Neural progenitor cell (in vitro differentiated cells): Measurements from ENCODE around the gene RPS6KA1. TPM values are rescaled to one million over a fixed set of nuclear protein-coding genes. Genes with fewer than 3 reads are reported as not detected.

Experiments
- DNase-seq: peaks from one replicate; pipeline ENCODE4 v3.0.0-alpha.2; 2016; ENCODE audit warnings: low spot score
- H2AFZ ChIP-seq: fragments of 200-600 bp; sonication (generic); replicated peaks from 2 replicates; pipeline ENCODE4 v1.6.1; 2016; ENCODE audit warnings: antibody characterized with exemption
- H3F3A ChIP-seq: fragments of 200-600 bp; sonication (generic); 2 replicates; pipeline ENCODE4 v1.6.1; 2016; ENCODE audit warnings: antibody characterized with exemption, low read depth
- H3K27ac ChIP-seq: fragments of 200-600 bp; sonication (generic); 2 replicates; pipeline ENCODE4 v1.5.1; 2016; ENCODE audit warnings: mild to moderate bottlenecking
- H3K27me3 ChIP-seq: fragments of 200-600 bp; sonication (generic); 2 replicates; pipeline ENCODE4 v1.6.1; 2016; ENCODE audit warnings: mild to moderate bottlenecking, moderate library complexity
- H3K36me3 ChIP-seq: fragments of 200-600 bp; sonication (generic); 2 replicates; pipeline ENCODE4 v1.5.1; 2016
- H3K4me1 ChIP-seq: fragments of 200-600 bp; sonication (generic); 2 replicates; pipeline ENCODE4 v1.6.1; 2016; ENCODE audit warnings: mixed run types
- H3K4me2 ChIP-seq: fragments of 200-600 bp; sonication (generic); 2 replicates; pipeline ENCODE4 v1.6.1; 2016
- H3K4me3 ChIP-seq: fragments of 200-600 bp; sonication (generic); 2 replicates; pipeline ENCODE4 v1.5.1; 2016
- H3K79me2 ChIP-seq: fragments of 200-600 bp; sonication (generic); 2 replicates; pipeline ENCODE4 v1.6.1; 2016; ENCODE audit warnings: low read depth
- H3K9ac ChIP-seq: fragments of 200-600 bp; sonication (generic); 2 replicates; pipeline ENCODE4 v1.6.1; 2016
- H3K9me3 ChIP-seq: fragments of 200-600 bp; sonication (generic); 2 replicates; pipeline ENCODE4 v1.5.1; 2016; ENCODE audit warnings: low read depth
- H4K20me1 ChIP-seq: fragments of 200-600 bp; sonication (generic); 2 replicates; pipeline ENCODE4 v1.6.1; 2016; ENCODE audit warnings: low read depth
- H3K27ac Mint-ChIP-seq: 3 replicates; pipeline ENCODE4 v1.8.0; 2021; ENCODE audit warnings: mixed read lengths
- H3K27me3 Mint-ChIP-seq: 2 replicates; pipeline ENCODE4 v1.8.0; 2022; ENCODE audit warnings: low read depth, mild to moderate bottlenecking, inconsistent platforms, moderate library complexity, mixed read lengths; ENCODE audit not compliant: insufficient read depth
- H3K36me3 Mint-ChIP-seq: 3 replicates; pipeline ENCODE4 v1.8.0; 2021; ENCODE audit warnings: mixed read lengths
- H3K4me1 Mint-ChIP-seq: 3 replicates; pipeline ENCODE4 v1.8.0; 2021; ENCODE audit warnings: mixed read lengths
- H3K4me3 Mint-ChIP-seq: 3 replicates; pipeline ENCODE4 v1.8.0; 2021; ENCODE audit warnings: mild to moderate bottlenecking, moderate library complexity, mixed read lengths
- H3K9me3 Mint-ChIP-seq: 3 replicates; pipeline ENCODE4 v1.8.0; 2020; ENCODE audit warnings: mixed read lengths
- CTCF ChIP-seq: fragments of 200-600 bp; sonication (generic); IDR thresholded peaks from 2 replicates; pipeline ENCODE4 v1.5.1; 2017; ENCODE audit warnings: antibody characterized with exemption, mild to moderate bottlenecking
- EZH2 ChIP-seq: fragments of 200-600 bp; sonication (generic); IDR thresholded peaks from 2 replicates; pipeline ENCODE4 v1.6.1; 2017; ENCODE audit warnings: antibody characterized with exemption, mild to moderate bottlenecking, moderate library complexity
- EZH2phosphoT487 ChIP-seq: fragments of 200-600 bp; sonication (generic); IDR thresholded peaks from 2 replicates; pipeline ENCODE4 v1.6.1; 2017; ENCODE audit warnings: antibody characterized with exemption
- total RNA-seq: library from RNA; depleted of rRNA; stranded (reverse); fragments of >200 nt; gene quantifications from 2 replicates; pipeline ENCODE4 v1.2.3, GENCODE V29; 2015; ENCODE audit warnings: low replicate concordance

Gene RPS6KA1
- total RNA-seq, 1 donor from 2014 or later, result 18.7 TPM

GRCh38 chr1:26490155-26490554 is 39.4 kb upstream of the RPS6KA1 start:
- Histone ChIP-seq H3K4me3 (no peak overlapping the region), H3K27ac (no peak overlapping the region), H4K20me1 (no peaks in the 10 kb centered on the region), H3K4me1 (peaks cover 2% of the 10 kb centered on the region), H3F3A (peaks cover 5% of the 10 kb centered on the region), H3K27me3 (no peaks in the 10 kb centered on the region), H3K4me2 (no peak overlapping the region), H3K9ac (no peak overlapping the region), H3K36me3 (no peaks in the 10 kb centered on the region), H2AFZ (no peak overlapping the region), H3K9me3 (no peaks in the 10 kb centered on the region), H3K79me2 (no peaks in the 10 kb centered on the region)
- DNase-seq, result no peak
- Mint-ChIP-seq H3K4me3 (no peak overlapping the region), H3K36me3 (no peaks in the 10 kb centered on the region), H3K4me1 (peaks cover 3% of the 10 kb centered on the region), H3K27me3 (peaks cover 5% of the 10 kb centered on the region), H3K9me3 (no peaks in the 10 kb centered on the region), H3K27ac (no peak overlapping the region)
- TF ChIP-seq EZH2phosphoT487 (no peak), EZH2 (no peak), CTCF (no peak)

DNA sequence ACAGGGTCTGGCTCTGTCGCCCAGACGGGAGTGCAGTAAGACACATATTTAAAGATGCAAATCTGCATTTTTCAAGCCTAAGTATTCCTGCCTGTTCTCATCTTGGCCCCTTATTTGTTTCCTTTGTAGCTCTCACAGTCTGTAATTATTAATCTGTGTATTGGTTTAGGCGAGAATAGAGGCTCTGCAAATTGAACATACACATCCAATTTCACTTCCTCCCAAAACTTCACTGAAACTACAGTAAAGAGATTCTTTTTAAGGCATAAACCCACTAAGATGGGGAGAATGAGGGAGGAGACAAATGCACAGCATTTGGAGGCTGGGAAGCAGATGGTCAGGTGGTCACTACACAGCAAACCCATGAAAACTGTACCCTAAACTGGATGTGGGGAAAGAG is 36.3 kb upstream of the RPS6KA1 start:
- Histone ChIP-seq H3K9me3 (no peaks in the 10 kb centered on the region), H3K9ac (no peak overlapping the region), H3K36me3 (no peaks in the 10 kb centered on the region), H3F3A (peaks cover 5% of the 10 kb centered on the region), H3K27me3 (no peaks in the 10 kb centered on the region), H4K20me1 (no peaks in the 10 kb centered on the region), H3K4me2 (no peak overlapping the region), H3K79me2 (no peaks in the 10 kb centered on the region), H3K4me3 (no peak overlapping the region), H3K27ac (no peak overlapping the region), H2AFZ (no peak overlapping the region), H3K4me1 (peaks cover 2% of the 10 kb centered on the region)
- H3K4me1 Mint-ChIP-seq, result peaks cover 8% of the 10 kb centered on the region
- no peaks in the 10 kb centered on the region for H3K9me3 Mint-ChIP-seq
- TF ChIP-seq CTCF, result no peak
- no peak for TF ChIP-seq EZH2phosphoT487
- H3K27ac Mint-ChIP-seq, result no peak overlapping the region
- no peak for DNase-seq
- H3K4me3 Mint-ChIP-seq, result no peak overlapping the region
- no peaks in the 10 kb centered on the region for H3K36me3 Mint-ChIP-seq
- H3K27me3 Mint-ChIP-seq, result peaks cover 13% of the 10 kb centered on the region

- H3K4me3 ChIP-seq, result no peak overlapping the region
- H4K20me1 ChIP-seq, result no peaks in the 10 kb centered on the region
- no peaks in the 10 kb centered on the region for H3K27me3 ChIP-seq
- no peaks in the 10 kb centered on the region for H3K36me3 ChIP-seq
- Mint-ChIP-seq H3K9me3 (no peaks in the 10 kb centered on the region), H3K27ac (no peak overlapping the region), H3K36me3 (no peaks in the 10 kb centered on the region), H3K27me3 (peaks cover 13% of the 10 kb centered on the region), H3K4me3 (no peak overlapping the region), H3K4me1 (peaks cover 9% of the 10 kb centered on the region)
- peaks cover 2% of the 10 kb centered on the region for H3K4me1 ChIP-seq
- H3K4me2 ChIP-seq, result no peak overlapping the region
- peaks cover 5% of the 10 kb centered on the region for H3F3A ChIP-seq
- no peak overlapping the region for H3K9ac ChIP-seq
- no peak overlapping the region for H3K27ac ChIP-seq
- H3K79me2 ChIP-seq, result no peaks in the 10 kb centered on the region
- H2AFZ ChIP-seq, result no peak overlapping the region
- H3K9me3 ChIP-seq, result no peaks in the 10 kb centered on the region
- TF ChIP-seq EZH2, result no peak
- TF ChIP-seq EZH2phosphoT487, result no peak
- TF ChIP-seq CTCF, result no peak
- no peak for DNase-seq
Observed at GRCh38 chr1:26493938-26494337, 35.6 kb upstream of the RPS6KA1 start.

DNA sequence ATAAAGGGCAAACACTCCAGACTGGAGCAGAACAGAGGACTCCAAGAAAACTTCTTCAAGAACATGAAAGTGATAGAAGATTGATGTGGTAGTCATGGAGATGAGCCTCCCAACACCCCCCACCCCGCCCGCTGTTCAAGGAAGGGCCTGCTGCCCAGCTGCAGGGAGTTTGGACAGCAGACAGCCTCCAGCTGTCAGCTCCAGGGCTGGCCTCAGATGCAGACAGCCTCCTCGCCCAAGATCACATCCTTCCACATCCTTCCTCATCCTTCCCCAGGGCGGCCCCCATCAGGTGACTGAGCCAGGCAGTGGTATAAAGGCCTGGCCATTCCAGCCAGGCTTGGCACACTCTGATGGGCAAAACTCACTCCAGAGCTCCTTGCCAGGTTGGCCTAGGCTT is 32.7 kb upstream of the RPS6KA1 start:
- H3K4me2 ChIP-seq, result no peak overlapping the region
- H3K9me3 ChIP-seq, result no peaks in the 10 kb centered on the region
- no peak overlapping the region for H3K27ac ChIP-seq
- H3K27ac Mint-ChIP-seq, result no peak overlapping the region
- peaks cover 18% of the 10 kb centered on the region for H3F3A ChIP-seq
- H3K4me1 Mint-ChIP-seq, result peaks cover 12% of the 10 kb centered on the region
- no peaks in the 10 kb centered on the region for H4K20me1 ChIP-seq
- H3K4me3 Mint-ChIP-seq, result no peak overlapping the region
- DNase-seq, result no peak
- no peaks in the 10 kb centered on the region for H3K79me2 ChIP-seq
- no peak overlapping the region for H3K4me3 ChIP-seq
- peaks cover 2% of the 10 kb centered on the region for H3K4me1 ChIP-seq
- H3K36me3 Mint-ChIP-seq, result no peaks in the 10 kb centered on the region
- TF ChIP-seq CTCF, result no peak
- TF ChIP-seq EZH2phosphoT487, result no peak
- no peak for TF ChIP-seq EZH2
- H2AFZ ChIP-seq, result no peak overlapping the region
- H3K36me3 ChIP-seq, result no peaks in the 10 kb centered on the region
- H3K27me3 ChIP-seq, result no peaks in the 10 kb centered on the region
- H3K9me3 Mint-ChIP-seq, result no peaks in the 10 kb centered on the region
- peaks cover 13% of the 10 kb centered on the region for H3K27me3 Mint-ChIP-seq
- no peak overlapping the region for H3K9ac ChIP-seq
